ENCODE data around the gene SPEG. TPM values are rescaled to one million over a fixed set of nuclear protein-coding genes. Genes with fewer than 3 reads are reported as not detected.

Gene SPEG
- total RNA-seq, 2 donors from 2014 or later: 23.1 to 29.8 TPM

- Mint-ChIP-seq H3K27me3 (ENCODE audit: insufficient read depth) (no peaks in the 10 kb centered on the region), H3K4me3 (no peak overlapping the region), H3K27ac (no peak overlapping the region), H3K9me3 (no peaks in the 10 kb centered on the region), H3K4me1 (no peaks in the 10 kb centered on the region), H3K36me3 (ENCODE audit: low read depth) (peaks cover 2% of the 10 kb centered on the region)
- no peak for TF ChIP-seq CTCF (conservative IDR thresholded peaks at IDR 0.05)
- H3K36me3 ChIP-seq (ENCODE audit: control insufficient read depth, insufficient read depth, low read length): no peaks in the 10 kb centered on the region
- no peak overlapping the region for H3K9ac ChIP-seq (ENCODE audit: extremely low read depth, low read length, poor library complexity, severe bottlenecking)
- H3K27me3 ChIP-seq (ENCODE audit: control insufficient read depth, insufficient read depth, low read length, poor library complexity, severe bottlenecking): no peaks in the 10 kb centered on the region
- H3K9me3 ChIP-seq (ENCODE audit: control insufficient read depth, low read length): no peaks in the 10 kb centered on the region
- H3K27ac ChIP-seq (ENCODE audit: low read depth, low read length): no peak overlapping the region
- H3K4me3 ChIP-seq (ENCODE audit: low read length): no peak overlapping the region
- 92 to 95% methylated on average over 2 of the region's 2 CpGs for WGBS, 2 experiments (ENCODE audit: insufficient coverage in 1 of 2, insufficient read length in 1 of 2)
- DNase-seq: no peak
- no peaks in the 10 kb centered on the region for H3K4me1 ChIP-seq (ENCODE audit: control insufficient read depth, insufficient read depth, low read length)
Measured at GRCh38 chr2:219467736-219468075, 33.1 kb downstream of the SPEG start.

DNA sequence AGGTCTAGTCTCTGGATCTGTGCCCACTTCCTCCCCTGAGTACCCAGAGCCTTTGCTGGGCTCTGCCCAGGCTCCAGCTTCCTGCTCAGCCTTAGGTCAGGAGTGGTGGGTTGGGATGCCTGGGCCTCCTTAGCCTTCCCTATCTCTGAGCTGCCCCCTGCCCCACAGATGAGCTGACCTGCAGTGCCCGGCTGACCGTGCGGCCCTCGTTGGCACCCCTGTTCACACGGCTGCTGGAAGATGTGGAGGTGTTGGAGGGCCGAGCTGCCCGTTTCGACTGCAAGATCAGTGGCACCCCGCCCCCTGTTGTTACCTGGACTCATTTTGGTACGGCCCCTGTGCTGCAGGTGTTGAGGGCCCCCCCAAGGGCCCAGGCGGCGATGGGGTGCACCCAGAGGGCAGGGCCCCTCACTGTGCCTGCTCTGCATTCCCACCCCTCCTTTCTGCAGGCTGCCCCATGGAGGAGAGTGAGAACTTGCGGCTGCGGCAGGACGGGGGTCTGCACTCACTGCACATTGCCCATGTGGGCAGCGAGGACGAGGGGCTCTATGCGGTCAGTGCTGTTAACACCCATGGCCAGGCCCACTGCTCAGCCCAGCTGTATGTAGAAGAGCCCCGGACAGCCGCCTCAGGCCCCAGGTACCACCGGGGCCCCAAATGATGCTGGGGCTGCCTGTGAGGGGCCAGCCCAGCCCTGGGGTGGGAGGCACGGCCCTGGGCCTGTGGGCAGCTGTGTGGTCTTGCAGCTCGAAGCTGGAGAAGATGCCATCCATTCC, 34.0 kb downstream of the SPEG start:
- Histone ChIP-seq H3K9ac (ENCODE audit: extremely low read depth, low read length, poor library complexity, severe bottlenecking) (no peak overlapping the region), H3K4me1 (ENCODE audit: control insufficient read depth, insufficient read depth, low read length) (no peaks in the 10 kb centered on the region), H3K27ac (ENCODE audit: low read depth, low read length) (no peak overlapping the region), H3K9me3 (ENCODE audit: control insufficient read depth, low read length) (no peaks in the 10 kb centered on the region), H3K36me3 (ENCODE audit: control insufficient read depth, insufficient read depth, low read length) (no peaks in the 10 kb centered on the region), H3K27me3 (ENCODE audit: control insufficient read depth, insufficient read depth, low read length, poor library complexity, severe bottlenecking) (no peaks in the 10 kb centered on the region), H3K4me3 (ENCODE audit: low read length) (no peak overlapping the region)
- Mint-ChIP-seq H3K36me3 (ENCODE audit: low read depth) (peaks cover 2% of the 10 kb centered on the region), H3K27me3 (ENCODE audit: insufficient read depth) (no peaks in the 10 kb centered on the region), H3K4me3 (no peak overlapping the region), H3K4me1 (no peaks in the 10 kb centered on the region), H3K27ac (no peak overlapping the region), H3K9me3 (no peaks in the 10 kb centered on the region)
- TF ChIP-seq CTCF (conservative IDR thresholded peaks at IDR 0.05): no peak
- 92 to 94% methylated on average over 10 to 23 of the region's 23 CpGs for WGBS, 2 experiments (ENCODE audit: insufficient coverage in 1 of 2, insufficient read length in 1 of 2)
- no peak for DNase-seq

- no peak overlapping the region for H3K4me3 ChIP-seq (ENCODE audit: low read length)
- no peak overlapping the region for H3K4me3 Mint-ChIP-seq
- H3K4me1 Mint-ChIP-seq: no peaks in the 10 kb centered on the region
- H3K9ac ChIP-seq (ENCODE audit: extremely low read depth, low read length, poor library complexity, severe bottlenecking): no peak overlapping the region
- H3K36me3 Mint-ChIP-seq (ENCODE audit: low read depth): peaks cover 2% of the 10 kb centered on the region
- TF ChIP-seq CTCF (conservative IDR thresholded peaks at IDR 0.05): no peak
- no peaks in the 10 kb centered on the region for H3K27me3 ChIP-seq (ENCODE audit: control insufficient read depth, insufficient read depth, low read length, poor library complexity, severe bottlenecking)
- H3K9me3 ChIP-seq (ENCODE audit: control insufficient read depth, low read length): no peaks in the 10 kb centered on the region
- 88 to 93% methylated on average over 7 to 16 of the region's 16 CpGs for WGBS, 2 experiments (ENCODE audit: insufficient coverage in 1 of 2, insufficient read length in 1 of 2)
- no peaks in the 10 kb centered on the region for H3K4me1 ChIP-seq (ENCODE audit: control insufficient read depth, insufficient read depth, low read length)
- H3K27ac ChIP-seq (ENCODE audit: low read depth, low read length): no peak overlapping the region
- H3K9me3 Mint-ChIP-seq: no peaks in the 10 kb centered on the region
- no peak overlapping the region for H3K27ac Mint-ChIP-seq
- DNase-seq: no peak
- no peaks in the 10 kb centered on the region for H3K27me3 Mint-ChIP-seq (ENCODE audit: insufficient read depth)
- H3K36me3 ChIP-seq (ENCODE audit: control insufficient read depth, insufficient read depth, low read length): no peaks in the 10 kb centered on the region
Measured at GRCh38 chr2:219469186-219469724, 34.6 kb downstream of the SPEG start.
